Stimulated activated CD4-positive, alpha-beta T cell treated with anti-CD3 and anti-CD28 coated beads, Interleukin-12 subunit alpha, Interleukin-12 subunit beta, amount 100 ng/mL, for 4 hours (primary cell): ENCODE results near the gene LPP.

Source experiments
- DNase-seq: peaks from one replicate; pipeline ENCODE4 v3.0.0-alpha.2; 2020

The LPP gene

GRCh38 chr3:188200481-188200880, 46.5 kb downstream of the LPP start:
- DNase-seq = no peak

GRCh38 chr3:188202358-188203138, 48.6 kb downstream of the LPP start:
- no peak for DNase-seq

GRCh38 chr3:188204526-188204925, 50.6 kb downstream of the LPP start:
- no peak for DNase-seq

GRCh38 chr3:188205992-188206416, 52.0 kb downstream of the LPP start:
- DNase-seq = no peak

- DNase-seq = no peak
These were observed 52.8 kb downstream of the LPP start for GRCh38 chr3:188206787-188207186.

GRCh38 chr3:188207941-188208515, 54.1 kb downstream of the LPP start:
- no peak for DNase-seq

GRCh38 chr3:188208516-188208981, 54.6 kb downstream of the LPP start:
- DNase-seq = no peak

GRCh38 chr3:188209034-188209433, 55.1 kb downstream of the LPP start:
- no peak for DNase-seq

GRCh38 chr3:188209740-188210139, 55.8 kb downstream of the LPP start:
- no peak for DNase-seq

- DNase-seq = no peak
These were observed 57.5 kb downstream of the LPP start for GRCh38 chr3:188211476-188211875.

GRCh38 chr3:188212308-188212969, 58.5 kb downstream of the LPP start:
- no peak for DNase-seq

- DNase-seq = no peak
These were observed 60.5 kb downstream of the LPP start for GRCh38 chr3:188214442-188214841.

GRCh38 chr3:188215129-188215528, 61.2 kb downstream of the LPP start:
- no peak for DNase-seq

GRCh38 chr3:188217011-188217463, 63.1 kb downstream of the LPP start:
- DNase-seq = no peak

- no peak for DNase-seq
These were observed 63.8 kb downstream of the LPP start for GRCh38 chr3:188217726-188218125.

- DNase-seq = no peak
These were observed 64.6 kb downstream of the LPP start for GRCh38 chr3:188218603-188219002.

GRCh38 chr3:188219147-188219546, 65.2 kb downstream of the LPP start:
- DNase-seq = no peak

- no peak for DNase-seq
These were observed 66.3 kb downstream of the LPP start for GRCh38 chr3:188220097-188220788.

- DNase-seq = no peak
These were observed 67.2 kb downstream of the LPP start for GRCh38 chr3:188220988-188221818.

- DNase-seq = no peak
These were observed 70.0 kb downstream of the LPP start for GRCh38 chr3:188223936-188224335.

GRCh38 chr3:188227442-188227841, 73.5 kb downstream of the LPP start:
- no peak for DNase-seq

- DNase-seq = no peak
These were observed 75.2 kb downstream of the LPP start for GRCh38 chr3:188229177-188229576.
